DMS 273 (cell line): ENCODE data around the gene E2F4.
A peak's percentile ranks its signal among the peaks of the same experiment; 100 is the strongest.

Experiments used
- DNase-seq: peaks from one replicate; lab custom pipeline; 2025; ENCODE audit not compliant: unreplicated experiment; lab: John Stamatoyannopoulos, UW

E2F4 gene

GRCh38 chr16:67230809-67231660, 39.1 kb downstream of the E2F4 start:
- DNase-seq: peak; percentile 33

GRCh38 chr16:67233596-67233995, 41.6 kb downstream of the E2F4 start:
- no peak for DNase-seq

GRCh38 chr16:67234180-67234597, 42.2 kb downstream of the E2F4 start:
- DNase-seq: no peak

- DNase-seq: no peak
Observed at GRCh38 chr16:67235816-67236562, 44.0 kb downstream of the E2F4 start.

GRCh38 chr16:67236563-67237395, 44.8 kb downstream of the E2F4 start:
- DNase-seq: peak; percentile 68

GRCh38 chr16:67237396-67238277, 45.7 kb downstream of the E2F4 start:
- DNase-seq: no peak

- no peak for DNase-seq
Observed at GRCh38 chr16:67238278-67238575, 46.3 kb downstream of the E2F4 start.

- no peak for DNase-seq
Observed at GRCh38 chr16:67238806-67239470, 47.0 kb downstream of the E2F4 start.

GRCh38 chr16:67240506-67240905, 48.6 kb downstream of the E2F4 start:
- no peak for DNase-seq

- DNase-seq: no peak
Observed at GRCh38 chr16:67241008-67241900, 49.3 kb downstream of the E2F4 start.

GRCh38 chr16:67242138-67242730, 50.3 kb downstream of the E2F4 start:
- DNase-seq: no peak

GRCh38 chr16:67243481-67243880, 51.5 kb downstream of the E2F4 start:
- no peak for DNase-seq

- no peak for DNase-seq
Observed at GRCh38 chr16:67244387-67245185, 52.6 kb downstream of the E2F4 start.

GRCh38 chr16:67245186-67245585, 53.2 kb downstream of the E2F4 start:
- no peak for DNase-seq

- no peak for DNase-seq
Observed at GRCh38 chr16:67245674-67246080, 53.7 kb downstream of the E2F4 start.

- peak; percentile 92 for DNase-seq
Observed at GRCh38 chr16:67246081-67246755, 54.3 kb downstream of the E2F4 start.

- peak; percentile 63 for DNase-seq
Observed at GRCh38 chr16:67246756-67247191, 54.8 kb downstream of the E2F4 start.
